ENCODE data around the gene GRAMD4.

The GRAMD4 gene

GRCh38 chr22:46598737-46599424 lies 21.3 kb upstream of the GRAMD4 start:
- peak in 1 of 2 donors; percentile 24 for DNase-seq

- DNase-seq: no peak
These were observed 19.9 kb upstream of the GRAMD4 start for GRCh38 chr22:46600273-46600796.

GRCh38 chr22:46602025-46602424 lies 18.2 kb upstream of the GRAMD4 start:
- peak in 1 of 2 donors; percentile 27 for DNase-seq

GRCh38 chr22:46604306-46604690 lies 15.9 kb upstream of the GRAMD4 start:
- DNase-seq: peak in 1 of 2 donors; percentile 98

- no peak for DNase-seq
These were observed 15.1 kb upstream of the GRAMD4 start for GRCh38 chr22:46605117-46605516.

- DNase-seq: no peak
These were observed 13.3 kb upstream of the GRAMD4 start for GRCh38 chr22:46606886-46607285.

GRCh38 chr22:46607483-46608114 lies 12.6 kb upstream of the GRAMD4 start:
- DNase-seq: no peak

- no peak for DNase-seq
These were observed 11.0 kb upstream of the GRAMD4 start for GRCh38 chr22:46609175-46609690.

GRCh38 chr22:46609724-46610201 lies 10.4 kb upstream of the GRAMD4 start:
- DNase-seq: no peak

- no peak for DNase-seq
These were observed 9.8 kb upstream of the GRAMD4 start for GRCh38 chr22:46610356-46610755.

- DNase-seq: no peak
These were observed 9.0 kb upstream of the GRAMD4 start for GRCh38 chr22:46611189-46611588.

GRCh38 chr22:46612341-46612903 lies 7.8 kb upstream of the GRAMD4 start:
- no peak for DNase-seq

GRCh38 chr22:46612904-46613605 lies 7.1 kb upstream of the GRAMD4 start:
- DNase-seq: peak in 1 of 2 donors; percentile 35

GRCh38 chr22:46613606-46614021 lies 6.6 kb upstream of the GRAMD4 start:
- no peak for DNase-seq

GRCh38 chr22:46614025-46614931 lies 5.9 kb upstream of the GRAMD4 start:
- no peak for DNase-seq

- no peak for DNase-seq
These were observed 2.8 kb upstream of the GRAMD4 start for GRCh38 chr22:46617207-46617985.

- DNase-seq: no peak
These were observed 2.1 kb upstream of the GRAMD4 start for GRCh38 chr22:46617986-46618647.

- DNase-seq: no peak
These were observed 1.5 kb upstream of the GRAMD4 start for GRCh38 chr22:46618667-46619066.

GRCh38 chr22:46619240-46619829 lies 851 bp upstream of the GRAMD4 start:
- DNase-seq: no peak

GRCh38 chr22:46620588-46621242 lies 529 bp downstream of the GRAMD4 start:
- DNase-seq: no peak
